Stimulated activated CD4-positive, alpha-beta T cell treated with anti-CD3 and anti-CD28 coated beads, Interleukin-12 subunit alpha, Interleukin-12 subunit beta, amount 100 ng/mL, for 24 hours (primary cell): ENCODE data around the gene IQGAP3.
A peak's percentile ranks its signal among the peaks of the same experiment; 100 is the strongest.
"Not testable (repeated sequence)": the region's sequence is repeated elsewhere in the genome, so short reads cannot be mapped to it uniquely, and the experiment has no call there.

Source experiments
- DNase-seq, 2 experiments: peaks; one replicate each; pipeline ENCODE4 v3.0.0-alpha.2; 2020; ENCODE audit warnings: low read depth in 2 of 2

Gene IQGAP3, protein sequence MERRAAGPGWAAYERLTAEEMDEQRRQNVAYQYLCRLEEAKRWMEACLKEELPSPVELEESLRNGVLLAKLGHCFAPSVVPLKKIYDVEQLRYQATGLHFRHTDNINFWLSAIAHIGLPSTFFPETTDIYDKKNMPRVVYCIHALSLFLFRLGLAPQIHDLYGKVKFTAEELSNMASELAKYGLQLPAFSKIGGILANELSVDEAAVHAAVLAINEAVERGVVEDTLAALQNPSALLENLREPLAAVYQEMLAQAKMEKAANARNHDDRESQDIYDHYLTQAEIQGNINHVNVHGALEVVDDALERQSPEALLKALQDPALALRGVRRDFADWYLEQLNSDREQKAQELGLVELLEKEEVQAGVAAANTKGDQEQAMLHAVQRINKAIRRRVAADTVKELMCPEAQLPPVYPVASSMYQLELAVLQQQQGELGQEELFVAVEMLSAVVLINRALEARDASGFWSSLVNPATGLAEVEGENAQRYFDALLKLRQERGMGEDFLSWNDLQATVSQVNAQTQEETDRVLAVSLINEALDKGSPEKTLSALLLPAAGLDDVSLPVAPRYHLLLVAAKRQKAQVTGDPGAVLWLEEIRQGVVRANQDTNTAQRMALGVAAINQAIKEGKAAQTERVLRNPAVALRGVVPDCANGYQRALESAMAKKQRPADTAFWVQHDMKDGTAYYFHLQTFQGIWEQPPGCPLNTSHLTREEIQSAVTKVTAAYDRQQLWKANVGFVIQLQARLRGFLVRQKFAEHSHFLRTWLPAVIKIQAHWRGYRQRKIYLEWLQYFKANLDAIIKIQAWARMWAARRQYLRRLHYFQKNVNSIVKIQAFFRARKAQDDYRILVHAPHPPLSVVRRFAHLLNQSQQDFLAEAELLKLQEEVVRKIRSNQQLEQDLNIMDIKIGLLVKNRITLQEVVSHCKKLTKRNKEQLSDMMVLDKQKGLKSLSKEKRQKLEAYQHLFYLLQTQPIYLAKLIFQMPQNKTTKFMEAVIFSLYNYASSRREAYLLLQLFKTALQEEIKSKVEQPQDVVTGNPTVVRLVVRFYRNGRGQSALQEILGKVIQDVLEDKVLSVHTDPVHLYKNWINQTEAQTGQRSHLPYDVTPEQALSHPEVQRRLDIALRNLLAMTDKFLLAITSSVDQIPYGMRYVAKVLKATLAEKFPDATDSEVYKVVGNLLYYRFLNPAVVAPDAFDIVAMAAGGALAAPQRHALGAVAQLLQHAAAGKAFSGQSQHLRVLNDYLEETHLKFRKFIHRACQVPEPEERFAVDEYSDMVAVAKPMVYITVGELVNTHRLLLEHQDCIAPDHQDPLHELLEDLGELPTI (N-terminal part only)

DNA sequence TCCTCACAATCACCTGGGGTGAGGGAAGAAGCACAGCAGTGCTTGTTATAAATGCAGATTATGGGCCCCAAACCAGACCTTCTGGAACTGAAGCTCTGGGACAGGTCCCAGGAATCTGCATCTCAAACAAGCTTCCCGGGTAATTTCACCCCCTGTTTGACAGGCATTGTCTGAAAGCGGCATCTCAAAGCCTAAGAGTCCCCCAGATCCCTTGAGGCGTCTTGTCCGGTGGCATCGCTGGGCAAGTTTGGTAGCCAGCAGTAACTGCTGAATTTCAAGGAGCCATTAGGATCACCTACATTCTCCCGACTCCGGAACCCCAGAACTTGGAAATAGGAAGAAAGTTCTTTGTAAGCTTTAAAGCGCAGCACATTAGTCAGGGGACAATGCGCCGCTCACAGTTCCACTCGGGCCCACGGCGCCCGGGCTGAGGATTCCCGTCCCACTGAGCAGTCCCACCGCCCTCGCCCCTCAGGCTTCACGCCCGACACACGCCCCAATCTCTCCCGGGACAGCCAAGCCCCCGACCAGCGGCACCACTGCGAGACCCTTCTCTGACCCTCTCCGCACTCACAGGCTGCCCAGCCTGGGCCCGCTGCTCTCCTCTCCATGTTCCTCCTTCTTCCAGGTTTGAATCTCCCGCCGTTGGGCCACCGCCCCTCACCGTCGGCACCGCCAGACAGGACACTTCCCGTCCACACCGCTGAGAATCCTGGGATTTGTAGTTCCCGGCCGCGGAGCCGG is at the start of gene IQGAP3:
Gene IQGAP3, minus strand, starts transcription at position 647 of the 744 bp plus-strand sequence. Its CDS starts 36 bp downstream, at position 611.
- peak; percentile 54 to 71 for DNase-seq

DNA sequence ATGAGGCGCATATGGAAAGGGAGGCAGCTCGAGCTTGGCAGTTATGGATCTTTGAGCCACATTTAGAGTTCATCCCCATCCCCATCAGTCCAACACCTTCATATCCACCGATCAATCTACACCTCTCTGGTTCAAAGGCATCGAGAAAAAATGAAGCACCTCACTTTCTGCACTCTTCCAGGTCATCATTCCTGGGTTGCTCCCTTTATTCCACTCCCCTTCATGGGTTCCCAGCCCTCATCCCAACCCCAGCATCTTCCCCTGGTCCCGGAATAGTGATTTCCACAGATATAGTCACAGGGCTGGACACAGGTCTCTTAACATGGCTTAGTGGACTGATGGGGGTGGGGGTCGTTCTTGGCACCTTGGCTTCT is 47.2 kb upstream of the IQGAP3 start:
- no peak for DNase-seq

DNA sequence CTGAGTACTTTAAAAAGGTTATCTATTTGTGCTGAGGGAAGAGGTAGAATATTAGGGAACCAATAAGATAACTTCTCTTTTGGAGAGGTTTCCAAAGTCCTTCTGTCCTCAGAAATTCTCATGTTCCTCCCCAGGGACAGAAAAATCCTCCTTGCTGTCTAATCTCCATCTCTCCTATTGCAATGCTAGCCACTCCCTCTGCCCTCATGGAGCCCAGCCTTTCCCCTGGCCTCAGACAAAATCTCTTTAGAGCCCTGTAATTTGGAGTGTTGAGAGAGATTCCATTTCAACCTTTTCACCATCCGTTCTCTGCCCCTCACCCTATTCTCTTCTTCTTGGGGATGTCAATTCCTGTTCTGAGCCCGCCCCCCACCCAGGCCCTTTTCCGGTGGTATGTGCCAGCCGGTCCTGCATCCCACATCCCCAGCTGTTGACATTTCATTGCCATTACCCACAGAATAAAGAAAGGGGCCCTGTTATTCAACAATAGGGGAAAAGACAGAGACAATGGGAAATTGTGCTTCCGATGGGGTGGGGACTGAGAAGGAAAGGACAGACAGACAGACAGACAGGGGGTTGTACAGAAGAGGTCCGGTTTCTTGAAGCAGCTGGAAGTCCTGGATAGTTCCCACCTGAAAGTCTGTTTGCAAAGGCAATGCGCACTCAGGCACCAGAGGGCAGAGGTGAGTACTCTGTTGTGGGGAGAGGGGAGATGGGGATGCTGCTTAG is 46.7 kb upstream of the IQGAP3 start, which contains the start of gene HAPLN2:
Gene HAPLN2, plus strand, starts transcription at position 563 of the 729 bp plus-strand sequence. CDS start 4,076 bp downstream, outside the sequence.
- no peak for DNase-seq

DNA sequence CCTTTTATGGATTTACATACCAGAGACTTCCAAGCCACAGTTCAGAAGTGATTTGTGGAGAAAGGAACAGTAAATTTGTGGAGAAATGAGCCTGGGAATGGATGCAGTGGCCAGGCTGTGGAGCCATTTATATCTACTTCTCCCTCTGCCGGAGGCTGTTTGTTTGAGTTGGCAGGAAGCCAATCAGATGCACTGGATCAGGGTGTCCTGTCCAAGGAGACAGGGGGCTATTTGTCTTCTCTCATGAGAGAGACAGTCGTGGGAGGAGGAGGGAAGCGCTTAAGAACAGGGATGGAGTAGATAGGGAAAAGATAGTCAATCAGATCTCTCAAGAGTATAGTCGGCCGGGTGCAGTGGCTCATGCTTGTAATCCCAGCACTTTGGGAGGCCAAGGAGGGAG is 44.1 kb upstream of the IQGAP3 start:
- DNase-seq, result no peak

DNA sequence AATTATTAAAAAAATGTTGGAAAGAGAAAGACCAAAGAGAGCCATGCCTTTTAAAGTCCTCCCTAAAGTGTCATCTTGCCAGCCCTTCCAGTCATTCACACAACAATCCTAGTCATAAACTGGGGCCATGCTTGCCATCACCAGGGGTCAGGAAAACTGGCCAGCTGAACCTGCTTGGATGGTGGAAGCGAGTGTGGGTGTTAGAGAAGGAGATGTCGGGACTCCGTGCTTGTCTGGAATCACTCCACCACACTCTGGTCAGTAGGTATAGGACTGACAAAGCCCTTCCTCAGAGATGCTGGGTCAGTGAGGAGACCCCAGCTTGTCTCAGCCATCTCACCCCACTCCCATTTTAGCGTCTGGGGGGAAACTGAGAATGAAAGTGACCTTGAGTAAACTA is 43.6 kb upstream of the IQGAP3 start:
- no peak for DNase-seq

DNA sequence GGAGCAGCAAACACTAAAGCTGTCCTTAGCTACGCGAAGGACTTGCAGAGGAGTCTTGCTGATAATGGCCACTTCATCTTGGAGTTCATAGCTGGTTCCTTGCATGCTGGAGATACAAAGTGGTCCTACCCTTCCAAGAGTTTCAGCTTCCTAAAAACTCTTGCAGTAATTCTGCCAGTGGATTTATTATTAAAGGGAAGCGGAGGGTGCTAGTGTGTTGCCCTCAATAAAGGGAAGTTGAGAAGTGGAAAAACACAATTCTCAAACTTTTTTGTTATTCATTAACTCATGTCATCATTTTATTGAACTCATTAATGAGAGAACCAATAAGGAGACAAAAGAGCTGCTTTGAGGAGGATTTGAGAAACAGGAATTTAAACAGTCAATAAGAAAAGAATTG is 40.3 kb upstream of the IQGAP3 start:
- no peak for DNase-seq

DNA sequence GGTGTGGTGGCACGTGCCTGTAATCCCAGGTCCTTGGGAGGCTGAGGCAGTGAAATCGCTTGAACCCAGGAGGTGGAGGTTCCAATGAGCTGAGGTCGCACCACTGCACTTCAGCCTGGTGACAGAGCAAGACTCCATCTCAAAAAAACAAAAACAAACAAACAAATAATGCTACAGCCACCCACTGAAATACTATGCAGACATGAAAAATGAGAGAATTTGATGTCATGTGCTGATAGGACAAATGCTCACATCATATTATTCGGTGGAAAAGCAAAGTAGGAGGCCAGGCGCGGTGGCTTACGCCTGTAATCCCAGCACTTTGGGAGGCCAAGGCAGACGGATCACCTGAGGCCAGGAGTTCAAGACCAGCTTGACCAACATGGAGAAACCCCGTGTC is 37.7 kb upstream of the IQGAP3 start:
- DNase-seq, result not testable (repeated sequence)

DNA sequence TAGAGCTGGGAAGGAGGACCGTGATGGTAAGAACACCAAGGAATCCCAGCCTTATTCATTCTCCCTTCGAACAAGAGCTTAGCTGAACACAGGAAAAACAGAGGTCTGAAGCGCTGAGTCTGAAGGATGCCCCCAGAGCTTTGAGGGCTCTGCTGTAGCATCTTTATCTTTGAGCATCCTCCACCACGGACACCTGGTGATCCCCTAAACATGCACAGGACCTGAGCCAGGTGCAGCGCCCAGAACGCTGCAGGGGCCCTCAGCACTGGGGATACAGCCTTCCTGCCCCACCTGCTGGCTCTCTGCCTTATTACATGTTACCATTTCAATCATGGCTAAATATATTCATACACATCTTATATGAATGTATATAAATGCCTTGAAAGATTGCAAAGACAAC is 36.6 kb upstream of the IQGAP3 start:
- DNase-seq, result no peak

DNA sequence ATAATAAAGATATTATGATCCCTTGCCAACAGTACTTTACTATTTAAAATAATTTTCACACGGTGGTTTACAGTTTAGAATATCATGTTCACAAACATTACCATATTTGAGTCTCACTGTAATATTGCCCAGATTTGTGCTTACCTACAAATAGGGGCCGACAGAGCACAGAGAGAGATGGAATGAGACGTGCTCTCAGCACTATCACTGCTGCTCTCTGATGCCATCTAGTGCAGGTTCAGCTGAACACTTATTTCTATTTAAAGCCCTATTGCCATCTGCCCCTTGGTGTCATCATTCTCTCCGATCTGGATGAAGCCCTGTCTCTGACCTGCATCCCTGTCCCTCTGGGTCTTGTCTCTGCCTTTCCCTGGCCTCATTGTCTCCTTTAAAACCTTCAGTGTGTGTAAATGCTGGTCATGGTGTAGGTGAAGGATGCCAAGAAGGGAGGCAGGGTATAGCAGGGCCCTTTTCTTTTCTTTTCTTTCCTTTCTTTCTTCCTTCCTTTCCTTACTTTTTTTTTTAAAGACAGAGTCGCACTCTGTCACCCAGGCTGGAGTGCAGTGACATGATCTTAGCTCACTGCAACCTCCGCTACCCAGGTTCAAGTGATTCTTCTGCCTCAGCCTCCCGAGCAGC is 35.8 kb upstream of the IQGAP3 start:
- no peak for DNase-seq

DNA sequence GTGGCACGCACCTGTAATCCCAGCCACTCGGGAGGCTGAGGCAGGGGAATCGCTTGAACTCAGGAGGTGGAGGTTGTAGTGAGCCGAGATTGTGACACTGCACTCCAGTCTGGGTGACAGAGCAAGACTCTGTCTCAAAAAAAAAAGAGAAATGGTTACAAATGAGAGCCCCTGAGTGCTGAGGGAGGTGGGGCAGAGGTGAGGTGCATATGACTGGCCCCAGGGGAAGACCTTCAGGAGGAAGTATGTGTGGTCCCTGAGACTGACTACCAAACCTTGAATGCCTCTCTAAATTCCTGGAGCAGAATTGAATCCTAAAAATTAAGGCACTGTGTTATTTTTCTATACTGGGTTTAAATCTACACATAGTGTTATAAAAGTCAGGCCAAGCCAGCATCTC is 35.0 kb upstream of the IQGAP3 start:
- not testable (repeated sequence) for DNase-seq

DNA sequence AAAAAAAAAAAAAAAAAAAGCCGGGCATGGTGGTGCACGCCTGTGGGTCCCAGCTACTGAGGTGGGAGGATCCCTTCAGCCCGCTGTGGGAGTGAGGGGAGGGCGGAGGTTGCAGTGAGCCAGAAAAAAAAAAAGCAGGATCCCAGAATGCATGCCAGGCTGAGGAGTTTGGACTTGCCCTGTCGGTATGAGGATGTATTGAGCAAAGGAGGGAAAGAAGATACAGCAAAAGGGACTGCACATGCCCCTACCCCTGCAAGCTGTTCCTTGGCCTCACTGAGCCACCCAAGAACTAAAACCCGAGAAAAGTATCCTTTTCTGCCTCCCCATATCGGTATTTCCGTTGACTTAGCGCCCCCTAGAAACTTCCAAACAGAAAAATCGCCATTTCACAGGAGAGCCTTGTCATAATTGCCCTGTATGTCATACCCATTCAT is 30.2 kb upstream of the IQGAP3 start:
- DNase-seq, result no peak

DNA sequence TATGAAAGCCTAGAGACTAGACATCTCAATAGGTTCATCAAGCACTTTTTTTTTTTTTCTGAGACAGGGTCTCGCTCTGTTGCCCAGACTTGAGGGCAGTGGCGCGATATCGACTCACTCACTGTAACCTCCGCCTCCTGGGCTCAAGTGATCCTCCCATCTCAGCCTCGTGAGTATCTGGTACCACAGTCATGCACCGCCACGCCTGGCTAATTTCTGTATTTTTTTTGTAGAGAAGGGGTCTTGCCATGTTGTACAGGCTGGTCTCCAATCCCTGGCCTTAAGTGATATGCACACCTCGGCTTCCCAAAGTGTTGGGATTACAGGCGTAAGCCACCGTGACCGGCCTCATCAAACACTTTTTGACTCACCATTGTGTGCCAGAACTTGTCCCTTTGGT is 29.5 kb upstream of the IQGAP3 start:
- no peak for DNase-seq

DNA sequence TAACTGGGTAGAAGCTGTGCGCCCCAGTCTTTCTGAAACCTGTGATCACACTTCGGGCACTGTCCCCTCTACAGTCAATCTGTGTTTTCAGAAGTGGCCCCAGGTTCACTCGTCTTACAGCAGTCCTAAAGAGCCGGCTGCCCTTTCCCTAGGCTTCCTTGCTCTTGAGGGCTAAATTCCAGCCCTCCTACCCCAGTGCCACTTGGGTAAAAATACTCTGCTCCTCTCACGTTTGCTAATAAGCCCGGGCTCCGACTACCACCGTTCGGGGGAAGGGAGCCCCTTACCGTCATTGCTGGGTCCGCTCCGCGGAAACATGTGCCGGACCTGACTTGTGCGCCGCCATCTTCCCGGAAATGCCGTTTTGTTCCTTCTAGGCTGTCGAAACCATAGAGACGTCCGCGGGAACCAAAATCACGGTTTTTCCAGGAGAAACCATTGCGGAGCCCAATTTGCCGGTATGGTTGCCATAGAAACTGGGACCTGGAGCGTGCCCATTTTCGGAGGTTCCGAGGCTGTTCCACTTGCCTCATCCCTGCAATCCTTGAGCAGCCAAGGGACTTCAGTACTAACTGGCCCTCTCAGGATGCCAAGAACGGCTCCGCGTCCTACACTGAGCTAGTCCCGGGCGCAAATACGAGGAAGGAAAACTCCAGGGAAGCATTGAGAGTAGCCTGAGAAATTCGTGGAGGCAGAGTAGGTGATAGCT is 28.9 kb upstream of the IQGAP3 start, which contains the start of gene GPATCH4:
Gene GPATCH4, minus strand, starts transcription at position 358 of the 709 bp plus-strand sequence.
- peak; percentile 64 to 77 for DNase-seq

DNA sequence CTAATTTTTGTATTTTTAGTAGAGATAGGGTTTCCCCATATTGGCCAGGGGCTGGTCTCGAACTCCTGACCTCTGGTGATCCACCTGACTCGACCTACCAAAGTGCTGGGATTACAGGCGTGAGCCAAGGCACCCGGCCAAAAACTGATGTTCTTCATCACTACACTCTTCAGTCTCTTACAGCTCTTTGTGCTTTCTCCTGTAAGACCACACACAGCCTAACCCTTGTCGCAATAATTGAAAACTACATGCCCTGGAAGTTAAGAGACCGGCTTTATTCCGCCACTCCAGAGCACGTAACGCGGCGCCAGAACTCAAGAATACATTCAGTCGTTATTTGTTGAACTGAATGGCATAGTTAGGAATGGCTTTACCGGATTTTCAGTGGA is 28.4 kb upstream of the IQGAP3 start:
- no peak for DNase-seq

DNA sequence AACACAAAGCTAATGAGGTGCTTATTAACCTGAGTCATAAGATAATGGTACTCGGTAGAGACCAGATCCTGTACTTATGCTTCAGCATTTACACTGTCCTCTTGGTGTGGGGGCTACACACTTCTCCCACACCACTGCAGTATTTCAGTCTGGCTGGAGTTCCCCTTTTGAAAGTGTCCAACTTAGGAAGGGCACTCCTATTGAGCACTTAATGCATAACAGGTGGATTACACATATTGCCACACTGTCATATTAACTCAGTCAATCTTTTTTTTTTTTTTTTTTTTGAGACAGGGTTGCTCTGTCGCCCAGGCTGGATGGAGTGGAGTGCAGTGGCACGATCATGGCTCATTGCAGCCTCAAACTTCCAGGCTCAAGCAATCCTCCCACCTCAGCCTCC is 27.4 kb upstream of the IQGAP3 start:
- DNase-seq, result no peak

DNA sequence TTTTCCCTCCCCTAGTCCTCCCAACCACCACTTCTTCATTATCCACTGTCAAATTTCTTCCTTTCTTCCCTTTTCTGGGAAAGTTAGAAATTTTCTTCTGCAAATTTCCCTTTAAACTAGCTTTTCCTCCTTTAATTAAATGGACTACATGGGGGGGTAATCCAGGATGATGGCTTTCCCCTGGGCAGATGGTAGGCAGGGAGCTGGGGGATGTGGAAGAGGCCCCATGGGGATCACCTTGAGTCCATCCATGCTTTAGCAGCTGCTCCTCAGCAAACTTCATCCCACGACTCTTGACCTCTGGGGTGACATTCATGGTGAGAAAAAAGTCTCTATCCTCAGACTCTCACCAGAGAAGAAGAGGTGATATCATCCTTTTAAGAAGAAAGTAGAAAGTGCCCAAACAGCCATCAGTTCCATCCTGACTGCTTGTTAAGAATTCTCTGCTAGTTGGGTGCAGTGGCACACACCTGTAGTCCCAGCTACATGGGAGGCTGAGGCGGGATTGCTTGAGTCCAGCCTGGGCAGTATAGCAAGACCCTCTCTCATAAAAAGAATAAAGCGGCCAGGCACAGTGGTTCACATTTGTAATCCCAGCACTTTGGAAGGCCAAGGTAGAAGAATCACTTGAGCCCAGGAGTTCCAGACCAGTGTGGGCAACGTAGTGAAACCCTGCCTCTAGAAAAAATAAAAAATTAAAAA is 26.5 kb upstream of the IQGAP3 start:
- DNase-seq, result no peak

DNA sequence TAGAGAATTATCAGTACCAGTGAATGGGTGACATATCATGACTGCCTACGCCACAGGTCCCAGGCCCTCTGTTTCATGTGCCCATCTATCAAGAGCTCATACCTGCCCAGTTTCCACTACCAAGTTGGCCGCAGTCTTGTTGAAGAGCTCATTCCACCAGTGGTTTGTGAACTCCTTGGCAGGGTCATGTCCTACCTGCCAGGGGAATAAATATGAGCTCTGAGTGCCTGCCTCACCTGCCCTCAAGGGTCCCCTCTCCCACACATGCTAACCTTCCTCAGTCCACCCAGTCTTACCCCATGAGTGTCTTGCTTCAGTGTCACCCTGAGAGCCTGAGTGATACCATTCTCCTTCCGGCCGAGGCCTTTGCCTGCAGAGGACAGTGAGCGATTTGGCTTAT is 25.8 kb upstream of the IQGAP3 start:
- DNase-seq, result no peak

DNA sequence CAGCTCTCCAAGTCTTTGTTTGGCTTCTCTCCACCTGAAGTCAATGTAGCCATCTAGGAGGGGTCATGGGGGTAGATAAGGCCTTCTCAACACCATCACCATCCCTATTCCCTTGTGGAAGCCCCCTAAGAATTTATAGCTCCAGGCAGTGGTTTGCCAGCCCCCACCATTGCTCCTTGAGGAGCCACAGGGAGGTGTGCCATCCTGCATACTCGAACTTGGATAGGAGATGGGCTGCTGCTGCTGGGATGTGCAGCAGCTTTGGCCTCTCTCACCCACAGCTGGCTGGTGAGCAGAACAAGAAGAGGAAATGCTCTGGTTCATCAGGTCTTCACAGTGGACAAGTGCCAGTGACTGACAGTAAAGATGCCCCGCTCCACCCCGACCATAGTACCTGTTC is 24.1 kb upstream of the IQGAP3 start:
- no peak for DNase-seq

DNA sequence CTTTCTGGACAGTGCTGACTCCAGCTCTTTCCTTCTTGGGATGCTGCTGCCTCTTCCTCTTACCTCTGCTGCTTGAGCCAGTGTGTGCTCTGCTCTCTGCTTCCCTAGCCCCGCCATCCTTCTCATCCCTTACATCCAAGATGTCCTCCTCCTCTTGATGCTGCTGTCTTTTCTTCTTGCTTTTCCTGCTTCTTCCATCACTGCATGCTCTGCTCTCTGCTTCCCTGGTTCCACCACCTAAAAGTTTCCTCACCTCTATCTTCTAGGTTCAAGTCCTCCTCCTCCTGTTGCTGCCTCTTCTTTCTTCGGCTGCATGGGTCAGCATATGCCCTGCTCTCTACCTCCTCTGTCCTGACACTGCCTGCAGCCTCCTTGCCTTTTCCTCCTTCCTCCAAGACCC is 22.7 kb upstream of the IQGAP3 start:
- no peak for DNase-seq
